CD4-positive, alpha-beta T cell (primary cell): Measurements from ENCODE around the gene SLC47A2. TPM values are rescaled to one million over a fixed set of nuclear protein-coding genes. Genes with fewer than 3 reads are reported as not detected.

Source experiments
- ATAC-seq: fragments of 200-7000 bp; cut with Tn5 transposase; one replicate; pipeline ENCODE4 v1.10.0; 2022; ENCODE audit warnings: mild to moderate bottlenecking; ENCODE audit not compliant: poor library complexity
- CTCF ChIA-PET: fragments of 350-600 bp; sonication (Branson Sonifier 250); formaldehyde crosslinking; loops from one replicate; lab custom pipeline; 2021; ENCODE audit warnings: antibody characterized with exemption, inconsistent platforms; lab: Charles Lee
- POLR2A ChIA-PET: fragments of 350-600 bp; sonication (Branson Sonifier 250); formaldehyde crosslinking; loops from one replicate; lab custom pipeline; 2021; ENCODE audit warnings: antibody characterized with exemption, inconsistent platforms; lab: Charles Lee
- DNase-seq, 14 experiments: peaks; one replicate each; pipeline ENCODE4 v3.0.0-alpha.2; 2013 to 2020; ENCODE audit warnings: mixed read lengths in 2 of 14
- H3K27ac ChIP-seq, 2 donors: one replicate each; pipeline versions ENCODE4 v1.5.1 to v1.7.0; 2013; ENCODE audit warnings: low read length in 2 of 2, low read depth in 1 of 2, mild to moderate bottlenecking in 1 of 2
- H3K27me3 ChIP-seq, 2 experiments: 1 replicate in 1 of 2; 2 replicates in 1 of 2; pipeline versions ENCODE4 v1.6.1 to v1.7.0; 2013; ENCODE audit warnings: low read length in 2 of 2, control low read depth in 1 of 2, mild to moderate bottlenecking in 1 of 2, moderate library complexity in 1 of 2; ENCODE audit not compliant: insufficient read depth in 2 of 2, control insufficient read depth in 1 of 2
- H3K36me3 ChIP-seq: one replicate; pipeline ENCODE4 v1.6.1; 2013; ENCODE audit warnings: low read length, control low read depth; ENCODE audit not compliant: insufficient read depth
- H3K4me1 ChIP-seq: one replicate; pipeline ENCODE4 v1.6.1; 2013; ENCODE audit warnings: low read length, control low read depth; ENCODE audit not compliant: insufficient read depth
- H3K4me3 ChIP-seq: one replicate; pipeline ENCODE4 v1.5.1; 2013; ENCODE audit warnings: mild to moderate bottlenecking, low read length, moderate library complexity
- H3K9me3 ChIP-seq, 2 experiments: 1 replicate in 1 of 2; 2 replicates in 1 of 2; pipeline versions ENCODE4 v1.6.1 to v1.7.0; 2013; ENCODE audit warnings: low read length in 2 of 2, mild to moderate bottlenecking in 2 of 2, control low read depth in 1 of 2, moderate library complexity in 1 of 2; ENCODE audit not compliant: control insufficient read depth in 1 of 2, insufficient read depth in 1 of 2
- H3K27ac Mint-ChIP-seq: one replicate; pipeline ENCODE4 v1.8.0; 2020; ENCODE audit warnings: mixed read lengths
- H3K27me3 Mint-ChIP-seq: one replicate; pipeline ENCODE4 v1.8.0; 2021; ENCODE audit warnings: mixed read lengths
- H3K36me3 Mint-ChIP-seq: one replicate; pipeline ENCODE4 v1.8.0; 2021; ENCODE audit warnings: low read depth, mixed read lengths
- H3K4me1 Mint-ChIP-seq: one replicate; pipeline ENCODE4 v1.8.0; 2021; ENCODE audit warnings: low read depth, mixed read lengths
- H3K4me3 Mint-ChIP-seq: one replicate; pipeline ENCODE4 v1.8.0; 2020; ENCODE audit warnings: mild to moderate bottlenecking, mixed read lengths
- H3K9me3 Mint-ChIP-seq: one replicate; pipeline ENCODE4 v1.8.0; 2020; ENCODE audit warnings: mixed read lengths
- intact Hi-C, 2 experiments: fragments of 100-400 bp; cut with DNase I in 1 of 2; cut with micrococcal nuclease in 1 of 2; formaldehyde crosslinking; loops; one replicate each; pipeline versions ENCODE4 v1.15.1 to v1.9.0; 2023 to 2025; cut with DNase I, micrococcal nuclease
- total RNA-seq, 174 experiments: library from RNA in 2 of 174; stranded (reverse) in 2 of 174; gene quantifications; one replicate each; pipeline ENCODE4 v1.2.3 and lab custom pipeline; 2021 to 2026
- TF ChIP-seq, protein P1 (sequence below): fragments of 200-600 bp; IDR thresholded peaks from one replicate; pipeline ENCODE4 v1.8.0; 2022; ENCODE audit warnings: antibody characterized with exemption, mild to moderate bottlenecking

The SLC47A2 gene
- total RNA-seq, 2 experiments from 2014 or later = not detected

GRCh38 chr17:19741832-19742457, 25.6 kb upstream of the SLC47A2 start:
- DNase-seq (no peak), ATAC-seq (no peak)
- Histone ChIP-seq H3K27me3 (no peaks in the 10 kb centered on the region), H3K27ac (no peak overlapping the region), H3K4me1 (peaks cover 11% of the 10 kb centered on the region), H3K36me3 (no peaks in the 10 kb centered on the region), H3K4me3 (no peak overlapping the region), H3K9me3 (no peaks in the 10 kb centered on the region)
- CTCF ChIA-PET = no interaction called here
- H3K4me3 Mint-ChIP-seq = no peak overlapping the region
- H3K27me3 Mint-ChIP-seq = no peaks in the 10 kb centered on the region
- intact Hi-C loops = no loop called here
- TF ChIP-seq, protein P1, sequence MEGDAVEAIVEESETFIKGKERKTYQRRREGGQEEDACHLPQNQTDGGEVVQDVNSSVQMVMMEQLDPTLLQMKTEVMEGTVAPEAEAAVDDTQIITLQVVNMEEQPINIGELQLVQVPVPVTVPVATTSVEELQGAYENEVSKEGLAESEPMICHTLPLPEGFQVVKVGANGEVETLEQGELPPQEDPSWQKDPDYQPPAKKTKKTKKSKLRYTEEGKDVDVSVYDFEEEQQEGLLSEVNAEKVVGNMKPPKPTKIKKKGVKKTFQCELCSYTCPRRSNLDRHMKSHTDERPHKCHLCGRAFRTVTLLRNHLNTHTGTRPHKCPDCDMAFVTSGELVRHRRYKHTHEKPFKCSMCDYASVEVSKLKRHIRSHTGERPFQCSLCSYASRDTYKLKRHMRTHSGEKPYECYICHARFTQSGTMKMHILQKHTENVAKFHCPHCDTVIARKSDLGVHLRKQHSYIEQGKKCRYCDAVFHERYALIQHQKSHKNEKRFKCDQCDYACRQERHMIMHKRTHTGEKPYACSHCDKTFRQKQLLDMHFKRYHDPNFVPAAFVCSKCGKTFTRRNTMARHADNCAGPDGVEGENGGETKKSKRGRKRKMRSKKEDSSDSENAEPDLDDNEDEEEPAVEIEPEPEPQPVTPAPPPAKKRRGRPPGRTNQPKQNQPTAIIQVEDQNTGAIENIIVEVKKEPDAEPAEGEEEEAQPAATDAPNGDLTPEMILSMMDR = no peak
- H3K36me3 Mint-ChIP-seq = no peaks in the 10 kb centered on the region
- H3K4me1 Mint-ChIP-seq = peaks cover 14% of the 10 kb centered on the region
- no peaks in the 10 kb centered on the region for H3K9me3 Mint-ChIP-seq
- H3K27ac Mint-ChIP-seq = no peak overlapping the region
- POLR2A ChIA-PET = interaction anchor here (1.2 kb wide), 1 partner anchor 31 kb away, joined by 3 read pairs; no protein-coding TSS in a partner anchor

- peaks cover 11% of the 10 kb centered on the region for H3K4me1 ChIP-seq
- TF ChIP-seq, protein P1 = no peak
- H3K27me3 ChIP-seq = no peaks in the 10 kb centered on the region
- no peaks in the 10 kb centered on the region for H3K27me3 Mint-ChIP-seq
- no peaks in the 10 kb centered on the region for H3K9me3 Mint-ChIP-seq
- no peaks in the 10 kb centered on the region for H3K36me3 Mint-ChIP-seq
- intact Hi-C loops = no loop called here
- DNase-seq = no peak
- no peak overlapping the region for H3K27ac Mint-ChIP-seq
- H3K4me1 Mint-ChIP-seq = peaks cover 7% of the 10 kb centered on the region
- ATAC-seq = no peak
- H3K4me3 Mint-ChIP-seq = no peak overlapping the region
- POLR2A ChIA-PET = interaction anchor here (1.2 kb wide), 1 partner anchor 32 kb away, joined by 3 read pairs; no protein-coding TSS in a partner anchor
- H3K4me3 ChIP-seq = no peak overlapping the region
- CTCF ChIA-PET = no interaction called here
- no peaks in the 10 kb centered on the region for H3K36me3 ChIP-seq
- H3K9me3 ChIP-seq = no peaks in the 10 kb centered on the region
- H3K27ac ChIP-seq = no peak overlapping the region
Observed at GRCh38 chr17:19740933-19741332, 24.5 kb upstream of the SLC47A2 start.

DNA sequence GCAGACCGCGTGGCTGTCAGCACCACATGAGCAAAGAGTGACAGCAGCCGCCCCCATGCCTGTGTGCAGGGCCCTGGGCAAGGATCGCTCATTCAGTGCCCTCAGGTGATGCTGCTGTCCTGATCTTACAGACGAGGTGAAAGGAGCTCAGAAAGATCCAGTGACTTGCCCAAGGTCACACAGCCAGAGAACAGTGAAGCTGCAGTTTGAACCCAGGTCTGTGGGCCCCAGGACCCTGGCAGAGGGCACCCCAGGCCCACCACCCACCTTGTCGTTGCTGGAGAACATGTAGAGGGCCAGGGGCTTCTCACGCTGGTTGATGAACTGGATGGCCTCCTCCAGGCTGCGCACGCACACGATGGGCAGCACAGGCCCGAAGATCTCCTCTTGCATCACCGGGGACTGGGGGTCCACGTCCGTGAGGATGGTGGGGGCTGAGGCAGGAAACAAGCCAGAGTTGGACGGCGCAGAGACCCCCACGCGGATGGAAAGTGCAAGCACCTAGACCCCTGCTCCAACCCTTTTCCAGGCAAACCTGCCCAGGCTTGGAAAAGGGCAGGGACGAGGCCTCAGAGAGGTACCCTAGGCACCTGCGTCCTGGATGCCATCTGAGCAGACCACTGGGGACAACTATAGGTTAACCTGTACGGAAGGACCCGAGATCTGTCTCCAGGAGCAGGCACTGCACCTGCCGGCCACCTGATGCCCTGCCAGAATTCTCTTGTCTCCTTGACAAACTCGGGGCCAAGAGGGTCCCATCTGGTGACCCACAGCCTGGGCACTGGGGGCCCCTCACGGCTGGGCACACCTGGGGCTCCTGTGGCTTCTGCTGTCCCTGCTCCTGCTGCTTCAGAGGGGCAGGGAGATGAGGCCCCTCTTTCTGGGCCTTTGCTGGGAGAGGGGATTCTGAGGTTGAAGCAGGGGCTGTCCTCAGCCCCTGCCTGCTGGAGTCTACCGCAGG, 23.1 kb upstream of the SLC47A2 start:
- no peak overlapping the region for H3K4me3 Mint-ChIP-seq
- Histone ChIP-seq H3K4me1 (peaks cover 3% of the 10 kb centered on the region), H3K4me3 (no peak overlapping the region), H3K27ac (no peak overlapping the region), H3K9me3 (no peaks in the 10 kb centered on the region), H3K27me3 (no peaks in the 10 kb centered on the region), H3K36me3 (no peaks in the 10 kb centered on the region)
- intact Hi-C loops = no loop called here
- ChIA-PET POLR2A (no interaction called here), CTCF (no interaction called here)
- TF ChIP-seq, protein P1 = no peak
- H3K27ac Mint-ChIP-seq = no peak overlapping the region
- no peak for ATAC-seq
- H3K27me3 Mint-ChIP-seq = no peaks in the 10 kb centered on the region
- H3K4me1 Mint-ChIP-seq = no peaks in the 10 kb centered on the region
- no peak for DNase-seq
- no peaks in the 10 kb centered on the region for H3K36me3 Mint-ChIP-seq
- no peaks in the 10 kb centered on the region for H3K9me3 Mint-ChIP-seq
